ENCODE measurements around the gene ALB. TPM values are rescaled to one million over a fixed set of nuclear protein-coding genes. Genes with fewer than 3 reads are reported as not detected.

The ALB gene
- total RNA-seq, 1 experiment from 2014 or later = 0.22 TPM

DNA sequence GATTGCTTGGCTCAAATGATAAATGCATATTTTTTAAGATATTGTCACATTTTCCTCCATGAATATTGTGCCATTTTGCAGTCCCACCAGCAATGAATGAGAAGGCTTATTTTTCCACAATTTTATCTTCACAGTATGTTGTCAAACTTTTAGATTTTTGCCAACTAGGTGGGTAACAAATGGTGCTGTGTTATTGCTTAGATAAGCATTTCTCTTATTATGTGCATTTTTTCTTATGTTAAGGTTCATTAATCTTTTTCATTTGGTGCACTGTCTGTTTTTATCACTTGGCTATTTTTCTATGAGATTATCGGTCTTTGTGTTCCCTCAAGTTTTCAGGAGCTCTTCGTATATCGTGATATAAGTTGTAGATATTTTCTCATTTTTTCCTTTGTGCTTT lies 64.1 kb downstream of the ALB start:
- Histone ChIP-seq H3K27me3 (ENCODE audit: low read length) (peaks cover 31% of the 10 kb centered on the region), H4K20me1 (ENCODE audit: low read length) (no peaks in the 10 kb centered on the region), H3K9me2 (replicated peaks; ENCODE audit: low read length) (no peaks in the 10 kb centered on the region), H3K4me2 (ENCODE audit: low read length) (no peak overlapping the region), H3K27ac (ENCODE audit: low read length) (no peak overlapping the region), H3K4me1 (ENCODE audit: insufficient read depth, low read length) (no peaks in the 10 kb centered on the region), H3K4me3 (ENCODE audit: low read length) (no peak overlapping the region), H3K9ac (ENCODE audit: low read length) (no peak overlapping the region), H3K79me2 (ENCODE audit: low read length) (no peaks in the 10 kb centered on the region), H3F3A (ENCODE audit: low read length, unreplicated experiment) (no peaks in the 10 kb centered on the region), H3K36me3 (ENCODE audit: low read depth, low read length) (no peaks in the 10 kb centered on the region), H2AFZ (ENCODE audit: low read length) (no peak overlapping the region), H3K9me3 (ENCODE audit: low read length) (no peaks in the 10 kb centered on the region)
- intact Hi-C loops (cut with micrococcal nuclease) = no loop called here
- ChIA-PET CTCF (no interaction called here), POLR2A (ENCODE audit: unreplicated experiment) (no interaction called here)
- TF ChIP-seq EZH2 (IDR thresholded peaks at IDR 0.05; ENCODE audit: low read length, unreplicated experiment) = no peak
- no peak for TF ChIP-seq EZH2phosphoT487 (IDR thresholded peaks at IDR 0.05; ENCODE audit: borderline replicate concordance, low read length)
- TF ChIP-seq CTCF (conservative IDR thresholded peaks at IDR 0.05; ENCODE audit: low read depth, low read length) = no peak
- DNase-seq = no peak
- ATAC-seq = no peak
- no TSS peak for BruUV-seq (replicated peaks)

DNA sequence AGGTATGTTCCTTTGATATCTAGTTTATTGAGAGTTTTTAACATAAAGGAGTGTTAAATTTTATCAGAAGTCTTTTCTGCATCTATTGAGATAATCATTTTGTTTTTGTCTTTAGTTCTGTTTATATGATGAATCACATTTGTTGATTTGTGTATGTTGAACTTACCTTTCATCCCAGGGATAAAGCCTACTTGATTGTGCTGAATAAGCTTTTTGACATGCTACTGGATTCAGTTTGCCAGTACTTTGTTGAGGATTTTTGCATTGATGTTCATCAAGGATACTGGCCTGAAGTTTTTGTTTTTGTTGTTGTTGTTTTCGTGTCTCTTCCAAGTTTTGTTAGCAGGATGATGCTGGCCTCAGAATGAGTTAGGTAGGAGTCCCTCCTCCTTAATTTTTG lies 66.6 kb downstream of the ALB start:
- CTCF ChIA-PET = interaction anchor here (0.7 kb wide), 1 partner anchor 14 kb away, joined by 3 read pairs; no protein-coding TSS in a partner anchor
- TF ChIP-seq CTCF (conservative IDR thresholded peaks at IDR 0.05; ENCODE audit: low read depth, low read length) (no peak), EZH2 (IDR thresholded peaks at IDR 0.05; ENCODE audit: low read length, unreplicated experiment) (no peak), EZH2phosphoT487 (IDR thresholded peaks at IDR 0.05; ENCODE audit: borderline replicate concordance, low read length) (no peak)
- H3K27ac ChIP-seq (ENCODE audit: low read length) = no peak overlapping the region
- BruUV-seq (replicated peaks) = no TSS peak
- no peak overlapping the region for H2AFZ ChIP-seq (ENCODE audit: low read length)
- ATAC-seq (no peak), DNase-seq (no peak)
- no peaks in the 10 kb centered on the region for H3K9me2 ChIP-seq (replicated peaks; ENCODE audit: low read length)
- H3K9me3 ChIP-seq (ENCODE audit: low read length) = no peaks in the 10 kb centered on the region
- H3K4me2 ChIP-seq (ENCODE audit: low read length) = no peak overlapping the region
- H3K36me3 ChIP-seq (ENCODE audit: low read depth, low read length) = no peaks in the 10 kb centered on the region
- H3K9ac ChIP-seq (ENCODE audit: low read length) = no peak overlapping the region
- no peaks in the 10 kb centered on the region for H3F3A ChIP-seq (ENCODE audit: low read length, unreplicated experiment)
- POLR2A ChIA-PET (ENCODE audit: unreplicated experiment) = no interaction called here
- H3K27me3 ChIP-seq (ENCODE audit: low read length) = peaks cover 28% of the 10 kb centered on the region
- intact Hi-C loops (cut with micrococcal nuclease) = no loop called here
- H4K20me1 ChIP-seq (ENCODE audit: low read length) = no peaks in the 10 kb centered on the region
- H3K79me2 ChIP-seq (ENCODE audit: low read length) = no peaks in the 10 kb centered on the region
- H3K4me3 ChIP-seq (ENCODE audit: low read length) = no peak overlapping the region
- no peaks in the 10 kb centered on the region for H3K4me1 ChIP-seq (ENCODE audit: insufficient read depth, low read length)

Other genes starting within 250 kb of the ALB start
- 51.2 and 64.4 TPM in 2 replicates for gene ANKRD17, start 145.5 kb upstream of the ALB start, total RNA-seq (2014; rRNA removed)
- 0.40 TPM in 1 of 2 replicates, not detected in the other for gene AFP, start 31.9 kb downstream of the ALB start, total RNA-seq (2014; rRNA removed)
- not detected in 2 replicates for gene AFM, start 77.5 kb downstream of the ALB start, total RNA-seq (2014; rRNA removed)
- 0.69 and 1.1 TPM in 2 replicates for gene RASSF6, start 216.1 kb downstream of the ALB start, total RNA-seq (2014; rRNA removed)

All from PC-3 (cell line).